K562 (cell line): ENCODE measurements around the gene MYOZ3. TPM values are rescaled to one million over a fixed set of nuclear protein-coding genes. Genes with fewer than 3 reads are reported as not detected.

Source experiments
- ATAC-seq: fragments of 200-7000 bp; cut with Tn5 transposase; 3 replicates; pipeline ENCODE4 v1.9.1; 2020; ENCODE audit warnings: moderate library complexity
- BruUV-seq: library from RNA; stranded (reverse); fragments of 400-500 nt; replicated peaks from 2 replicates; lab custom pipeline; 2021; lab: Mats Ljungman, UMichigan
- CTCF ChIA-PET: fragments of 300-600 bp; formaldehyde crosslinking; extraction: SDS; loops from one replicate; lab custom pipeline; 2021; ENCODE audit warnings: low intra/inter-chr PET ratio; lab: Yijun Ruan, JAX
- POLR2A ChIA-PET: fragments of 300-600, 350-650 bp; sonication (Branson Sonifier 250); formaldehyde crosslinking; extraction: SDS; loops from one replicate; lab custom pipeline; 2021; ENCODE audit warnings: antibody characterized with exemption, inconsistent platforms; lab: Yijun Ruan, JAX
- DNase-seq, 4 experiments: peaks; one replicate each; pipeline versions ENCODE4 v3.0.0 to v3.0.0-alpha.2; 2011 to 2018; ENCODE audit warnings: low spot score in 3 of 4, mixed read lengths in 3 of 4; ENCODE audit errors: extremely low read depth in 1 of 4
- FAIRE-seq: peaks from 2 replicates; lab custom pipeline; 2011; peaks lifted over from hg19 to GRCh38; lab: Jason Lieb, UNC
- H2AFZ ChIP-seq: 2 replicates; pipeline ENCODE4 v1.6.0; 2011; ENCODE audit warnings: low read depth, low read length, control low read depth, inconsistent platforms
- H3K27ac ChIP-seq: fragments of 200-600 bp; 3 replicates; pipeline ENCODE4 v1.8.0; 2011; ENCODE audit warnings: low read depth, mild to moderate bottlenecking, control low read depth, inconsistent platforms, low read length, moderate library complexity, mixed read lengths; ENCODE audit errors: extremely low read depth
- H3K27me3 ChIP-seq, 2 experiments: fragments of 300-600 bp in 1 of 2; 2 replicates in 1 of 2; 3 replicates in 1 of 2; pipeline versions ENCODE4 v1.6.0 to v1.8.0; 2011; ENCODE audit warnings: inconsistent platforms in 2 of 2, low read length in 2 of 2, mild to moderate bottlenecking in 1 of 2, mixed read lengths in 1 of 2, moderate library complexity in 1 of 2; ENCODE audit not compliant: control insufficient read depth in 2 of 2, insufficient read depth in 2 of 2
- H3K36me3 ChIP-seq: fragments of 300-600 bp; 3 replicates; pipeline ENCODE4 v1.8.0; 2011; ENCODE audit warnings: mild to moderate bottlenecking, low read length, inconsistent platforms; ENCODE audit not compliant: control insufficient read depth, insufficient read depth
- H3K4me1 ChIP-seq, 2 experiments: fragments of 200-600 bp in 1 of 2; replicated peaks in 1 of 2; 2 replicates in 1 of 2; 3 replicates in 1 of 2; pipeline versions ENCODE4 v1.5.1 to v1.8.0; 2011; ENCODE audit warnings: inconsistent platforms in 2 of 2, low read length in 2 of 2, mild to moderate bottlenecking in 1 of 2, mixed read lengths in 1 of 2, moderate library complexity in 1 of 2; ENCODE audit not compliant: control insufficient read depth in 2 of 2, insufficient read depth in 2 of 2
- H3K4me2 ChIP-seq: 2 replicates; pipeline ENCODE4 v1.6.1; 2011; ENCODE audit warnings: low read length, control low read depth, inconsistent platforms, mixed read lengths; ENCODE audit not compliant: insufficient read depth
- H3K4me3 ChIP-seq: fragments of 200-600 bp; sonication (generic), shearing (Covaris generic); 2 replicates; pipeline ENCODE4 v1.5.1; 2016; ENCODE audit warnings: control low read depth, inconsistent platforms
- H3K79me2 ChIP-seq: fragments of 200-600 bp; 3 replicates; pipeline ENCODE4 v1.8.0; 2011; ENCODE audit warnings: low read length, inconsistent platforms; ENCODE audit not compliant: control insufficient read depth, insufficient read depth
- H3K9ac ChIP-seq, 2 experiments: 2 replicates each; pipeline versions ENCODE4 v1.6.0 to v1.6.1; 2011; ENCODE audit warnings: low read depth in 2 of 2, low read length in 2 of 2, control low read depth in 1 of 2, inconsistent platforms in 1 of 2, mild to moderate bottlenecking in 1 of 2, mixed read lengths in 1 of 2; ENCODE audit not compliant: insufficient read depth in 1 of 2
- H3K9me1 ChIP-seq: one replicate; pipeline ENCODE4 v1.6.0; 2011; ENCODE audit warnings: inconsistent platforms, mild to moderate bottlenecking, low read length, moderate library complexity; ENCODE audit not compliant: control insufficient read depth, insufficient read depth
- H3K9me3 ChIP-seq: replicated peaks from 2 replicates; pipeline ENCODE4 v1.5.1; 2011; ENCODE audit warnings: low read depth, low read length, inconsistent platforms; ENCODE audit not compliant: control insufficient read depth, insufficient read depth
- H4K20me1 ChIP-seq: replicated peaks from 2 replicates; pipeline ENCODE4 v1.6.1; 2011; ENCODE audit warnings: low read length, inconsistent platforms, mixed read lengths; ENCODE audit not compliant: control insufficient read depth, insufficient read depth
- HMG20B ChIP-seq: fragments of 250-450 bp; sonication (Bioruptor Pico); IDR thresholded peaks from 2 replicates; pipeline ENCODE4 v1.5.0; 2021; ENCODE audit warnings: mild to moderate bottlenecking
- PHF8 ChIP-seq: fragments of 200-600 bp; sonication (generic); IDR thresholded peaks from 2 replicates; pipeline ENCODE4 v1.6.1; 2012; ENCODE audit warnings: mixed run types, mild to moderate bottlenecking, inconsistent platforms, low read length, moderate library complexity, borderline replicate concordance
- POLR2H ChIP-seq: IDR thresholded peaks from 2 replicates; pipeline ENCODE4 v1.6.1; 2016; ENCODE audit warnings: missing genetic modification characterization, low read depth, mild to moderate bottlenecking, control low read depth, missing compliant biosample characterization, moderate library complexity
- ZFX ChIP-seq: sonication (generic); formaldehyde crosslinking; IDR thresholded peaks from 2 replicates; pipeline ENCODE4 v1.8.0; 2022; ENCODE audit warnings: mild to moderate bottlenecking, missing genetic modification reagents, moderate library complexity
- ZNF717 ChIP-seq: fragments of 250-450 bp; sonication (Bioruptor Pico); IDR thresholded peaks from 2 replicates; pipeline ENCODE4 v1.5.0; 2021
- WGBS: fragments of 100-300 bp; shearing (Covaris generic); methylation state at CpG from one replicate; pipeline ENCODE4 v1.1.6; 2016; ENCODE audit warnings: low coverage, mixed read lengths; ENCODE audit not compliant: insufficient coverage; ENCODE audit errors: missing lambda C conversion rate; 5-methylcytosine and 5-hydroxymethylcytosine counted together
- in situ Hi-C: fragments of 300-500 bp; cut with MboI; formaldehyde crosslinking; loops from 4 replicates; pipeline ENCODE4 v1.15.0; 2018; ENCODE audit warnings: inconsistent platforms, mixed read lengths
- intact Hi-C: fragments of 100-400 bp; cut with micrococcal nuclease; formaldehyde crosslinking; loops from 2 replicates; pipeline ENCODE4 v1.14.2; 2022
- polyA plus RNA-seq, 8 experiments: library from polyadenylated mRNA; depleted of rRNA in 4 of 8; stranded (reverse) in 5 of 8; unstranded in 3 of 8; fragments of >200 nt; fragmentation: Nextera tagmentation in 2 of 8; fragmentation: Illumina TruSeq in 1 of 8; extraction: Ambion mirVana in 2 of 8; extraction: Trizol in 1 of 8; gene quantifications; 2 replicates each; pipeline versions ENCODE4 v1.2.1 to v1.2.3, GENCODE V29; 2011 to 2014; ENCODE audit warnings: inconsistent platforms in 1 of 8, missing spikeins in 1 of 8
- total RNA-seq, 7 experiments: library from RNA; depleted of rRNA in 6 of 7; stranded (reverse); fragments of >200 nt in 6 of 7; fragmentation: Illumina TruSeq in 2 of 7; extraction: Trizol in 2 of 7; gene quantifications; 2 replicates each; pipeline versions ENCODE4 v1.2.1 to v1.2.3, GENCODE V29; 2011 to 2021; ENCODE audit warnings: low replicate concordance in 1 of 7
- TF ChIP-seq, protein P1 (sequence below): IDR thresholded peaks from 2 replicates; pipeline ENCODE4 v1.6.1; 2012; ENCODE audit warnings: low read depth, low read length, improper control_type of control experiment, borderline replicate concordance
- TF ChIP-seq, protein P2 (sequence below): fragments of 450-650 bp; conservative IDR thresholded peaks from 2 replicates; pipeline ENCODE4 v1.6.1; 2016; ENCODE audit warnings: missing genetic modification characterization, low read depth, mild to moderate bottlenecking, missing compliant biosample characterization, moderate library complexity
- TF ChIP-seq, protein P3 (sequence below): sonication (generic); formaldehyde crosslinking; IDR thresholded peaks from 2 replicates; pipeline ENCODE4 v1.9.0; 2022; ENCODE audit warnings: mild to moderate bottlenecking, missing genetic modification reagents

The MYOZ3 gene
- total and polyA plus RNA-seq, 9 of the 15 experiments (the other 6 are each of a cell fraction or from before 2014, with no cell fraction given): not detected

DNA sequence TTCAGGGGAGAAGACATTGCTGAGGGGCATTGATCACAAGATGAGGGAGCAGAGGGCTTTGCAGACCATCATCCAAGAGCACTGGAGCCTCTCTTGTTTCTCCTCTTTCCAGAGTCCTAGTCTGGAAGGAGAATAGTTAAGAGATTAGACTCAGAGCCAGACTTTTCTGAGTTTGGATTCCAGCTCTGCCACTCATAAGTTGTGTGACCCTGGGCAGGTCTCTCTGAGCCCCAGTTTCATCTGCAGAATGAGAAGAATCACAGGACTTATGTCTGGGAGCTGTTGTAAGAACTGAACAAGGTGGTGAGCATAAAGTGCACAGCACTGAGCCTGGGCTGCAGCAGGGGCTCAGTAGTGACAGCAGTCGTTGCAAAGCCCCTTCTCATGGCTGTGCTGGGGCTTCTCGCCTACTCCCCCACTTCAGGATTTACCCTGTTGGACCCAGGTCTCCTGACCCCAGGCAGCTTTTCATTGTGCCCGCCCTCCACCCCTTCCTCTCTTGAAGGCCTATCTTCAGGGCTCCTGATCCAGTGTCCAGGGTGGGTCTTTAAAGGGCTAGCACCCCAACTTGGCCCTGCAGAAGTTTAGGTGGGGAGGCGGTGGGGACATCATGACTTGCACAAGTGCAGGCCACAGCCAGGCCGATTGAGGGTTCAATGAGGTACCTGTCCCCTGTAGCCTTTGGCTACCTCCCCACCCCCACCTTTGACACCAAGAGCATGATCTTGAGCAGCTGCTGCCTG lies 19.1 kb upstream of the MYOZ3 start (continued):
- TF ChIP-seq, protein P1, sequence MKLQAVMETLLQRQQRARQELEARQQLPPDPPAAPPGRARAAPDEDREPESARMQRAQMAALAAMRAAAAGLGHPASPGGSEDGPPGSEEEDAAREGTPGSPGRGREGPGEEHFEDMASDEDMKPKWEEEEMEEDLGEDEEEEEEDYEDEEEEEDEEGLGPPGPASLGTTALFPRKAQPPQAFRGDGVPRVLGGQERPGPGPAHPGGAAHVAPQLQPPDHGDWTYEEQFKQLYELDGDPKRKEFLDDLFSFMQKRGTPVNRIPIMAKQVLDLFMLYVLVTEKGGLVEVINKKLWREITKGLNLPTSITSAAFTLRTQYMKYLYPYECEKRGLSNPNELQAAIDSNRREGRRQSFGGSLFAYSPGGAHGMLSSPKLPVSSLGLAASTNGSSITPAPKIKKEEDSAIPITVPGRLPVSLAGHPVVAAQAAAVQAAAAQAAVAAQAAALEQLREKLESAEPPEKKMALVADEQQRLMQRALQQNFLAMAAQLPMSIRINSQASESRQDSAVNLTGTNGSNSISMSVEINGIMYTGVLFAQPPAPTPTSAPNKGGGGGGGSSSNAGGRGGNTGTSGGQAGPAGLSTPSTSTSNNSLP: no peak
- TF ChIP-seq, protein P2, sequence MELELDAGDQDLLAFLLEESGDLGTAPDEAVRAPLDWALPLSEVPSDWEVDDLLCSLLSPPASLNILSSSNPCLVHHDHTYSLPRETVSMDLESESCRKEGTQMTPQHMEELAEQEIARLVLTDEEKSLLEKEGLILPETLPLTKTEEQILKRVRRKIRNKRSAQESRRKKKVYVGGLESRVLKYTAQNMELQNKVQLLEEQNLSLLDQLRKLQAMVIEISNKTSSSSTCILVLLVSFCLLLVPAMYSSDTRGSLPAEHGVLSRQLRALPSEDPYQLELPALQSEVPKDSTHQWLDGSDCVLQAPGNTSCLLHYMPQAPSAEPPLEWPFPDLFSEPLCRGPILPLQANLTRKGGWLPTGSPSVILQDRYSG (tag): no peak
- TF ChIP-seq ZFX (no peak), PHF8 (no peak), POLR2H (tag) (no peak), HMG20B (CRISPR knock-in tag) (no peak)

DNA sequence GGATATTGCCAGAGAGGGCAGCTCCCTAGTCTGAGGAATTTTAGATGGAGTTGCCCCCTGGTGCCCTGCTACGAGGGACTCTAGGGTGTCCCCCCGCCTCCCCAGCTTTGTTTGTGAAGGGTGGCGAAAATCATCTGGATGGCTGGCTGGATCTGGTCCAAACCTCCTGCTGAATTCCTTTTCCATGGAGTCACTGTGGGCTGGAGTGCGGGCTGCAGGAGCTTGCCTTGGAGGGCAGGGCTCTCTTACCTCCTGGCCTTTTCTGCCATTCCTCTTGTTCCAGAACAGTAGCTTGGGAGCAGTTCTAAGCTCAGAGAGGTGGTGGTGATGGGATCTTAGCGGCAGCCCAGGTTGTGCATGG lies 18.5 kb upstream of the MYOZ3 start:
- no peak for FAIRE-seq
- peaks cover 9 to 18% of the 10 kb centered on the region in 2 experiments; a peak in 4 of 5 replicates for H3K4me1 ChIP-seq
- no peak overlapping the region for H3K9ac ChIP-seq
- TF ChIP-seq, protein P3, sequence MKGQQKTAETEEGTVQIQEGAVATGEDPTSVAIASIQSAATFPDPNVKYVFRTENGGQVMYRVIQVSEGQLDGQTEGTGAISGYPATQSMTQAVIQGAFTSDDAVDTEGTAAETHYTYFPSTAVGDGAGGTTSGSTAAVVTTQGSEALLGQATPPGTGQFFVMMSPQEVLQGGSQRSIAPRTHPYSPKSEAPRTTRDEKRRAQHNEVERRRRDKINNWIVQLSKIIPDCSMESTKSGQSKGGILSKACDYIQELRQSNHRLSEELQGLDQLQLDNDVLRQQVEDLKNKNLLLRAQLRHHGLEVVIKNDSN (CRISPR knock-in tag): peak; percentile 15; the same call in 1 of the 2 replicates
- no peak for TF ChIP-seq ZNF717 (CRISPR knock-in tag)
- TF ChIP-seq, all 486 proteins: peak for 1
- POLR2A ChIA-PET: interaction anchor here (0.6 to 1.1 kb wide), 3 partner anchors 64 to 133 kb away, joined by 3 read pairs; no protein-coding TSS in a partner anchor
- intact Hi-C loops (no loop called here), in situ Hi-C loops (no loop called here)
- WGBS: 19% methylated on average over 5 of the region's 5 CpGs
- Histone ChIP-seq H3K9me3 (no peaks in the 10 kb centered on the region), H3K27me3 (peaks cover 11 to 35% of the 10 kb centered on the region in 2 experiments; a peak in 3 of 5 replicates), H3K79me2 (no peaks in the 10 kb centered on the region), H3K9me1 (no peaks in the 10 kb centered on the region), H3K4me3 (no peak overlapping the region), H4K20me1 (peaks cover 16% of the 10 kb centered on the region), H2AFZ (no peak overlapping the region), H3K4me2 (no peak overlapping the region), H3K36me3 (no peaks in the 10 kb centered on the region), H3K27ac (no peak overlapping the region)
- ATAC-seq: no peak
- BruUV-seq: no TSS peak
- CTCF ChIA-PET: no interaction called here
- DNase-seq: no peak
